GM18861 (cell line): Measurements from ENCODE around the gene RBMS3.

Experiments used
- ATAC-seq: cut with Tn5 transposase; IDR thresholded peaks from one replicate; pipeline ENCODE4 v1.9.1; 2021; ENCODE audit not compliant: unreplicated experiment

RBMS3 gene

GRCh38 chr3:29701326-29701983 lies 420.6 kb downstream of the RBMS3 start:
- ATAC-seq, result no peak

- no peak for ATAC-seq
Measured at GRCh38 chr3:29705906-29706844, 425.3 kb downstream of the RBMS3 start.

GRCh38 chr3:29708884-29709283 lies 428.0 kb downstream of the RBMS3 start:
- no peak for ATAC-seq

DNA sequence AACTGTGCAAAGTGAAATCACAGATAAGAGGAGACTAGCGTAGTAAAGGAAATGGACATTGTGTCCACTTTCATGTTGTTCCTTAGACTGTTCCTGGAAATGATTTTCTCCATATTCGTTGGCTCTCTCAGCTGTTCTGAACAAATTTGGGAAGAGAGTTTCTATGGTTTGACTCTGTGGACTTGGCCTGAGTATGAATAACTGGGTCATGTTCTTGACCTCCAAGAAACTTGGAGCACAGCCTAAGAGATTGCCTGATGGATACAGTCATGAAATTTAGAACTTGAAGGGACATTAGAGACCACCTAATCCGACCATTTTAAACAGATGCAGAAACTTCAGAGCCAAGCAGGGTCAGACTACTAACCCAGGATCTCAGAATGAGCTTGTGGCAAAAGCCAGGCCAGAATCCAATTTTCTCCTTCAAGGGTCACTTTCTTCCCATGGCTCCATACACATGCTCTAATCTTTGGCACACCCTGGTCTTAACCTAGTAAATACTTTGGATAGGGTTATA lies 430.4 kb downstream of the RBMS3 start:
- ATAC-seq, result no peak

DNA sequence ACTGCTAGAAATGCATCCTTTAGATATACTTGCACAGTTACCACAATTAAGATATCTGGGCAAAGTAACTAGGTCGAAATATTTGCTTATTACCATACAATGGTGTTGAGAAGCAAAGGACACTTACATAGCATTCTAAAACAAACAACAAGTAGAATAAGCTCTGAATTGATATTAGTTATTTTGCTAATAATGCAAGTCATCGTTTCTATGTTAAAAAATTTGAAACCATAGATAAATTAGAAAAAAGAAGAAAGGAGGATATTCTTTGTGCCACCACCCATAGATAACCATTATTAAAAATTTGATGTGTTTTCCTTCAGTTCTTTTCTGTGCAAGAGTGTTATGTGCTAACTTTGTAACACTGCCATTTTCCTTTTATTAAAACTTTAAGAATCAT lies 435.3 kb downstream of the RBMS3 start:
- no peak for ATAC-seq

DNA sequence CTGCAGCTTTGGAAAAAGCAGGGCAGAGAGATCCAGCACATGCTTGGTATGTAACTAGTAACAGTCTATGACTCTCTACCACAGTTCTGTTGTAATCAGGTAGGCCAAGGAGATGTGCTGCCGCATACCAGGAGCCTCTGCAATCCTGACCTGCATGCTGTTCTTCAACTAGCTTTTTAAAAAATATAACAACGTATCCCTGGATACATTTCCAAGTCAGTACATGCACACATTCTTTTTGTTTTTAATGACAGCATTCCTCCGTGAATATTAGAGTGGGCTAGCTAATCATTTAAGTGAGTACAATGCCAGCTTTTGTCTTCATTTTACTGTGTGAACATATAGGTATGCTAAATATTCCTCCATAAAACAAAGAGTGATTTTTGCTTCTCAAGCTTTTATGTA lies 437.8 kb downstream of the RBMS3 start:
- no peak for ATAC-seq

DNA sequence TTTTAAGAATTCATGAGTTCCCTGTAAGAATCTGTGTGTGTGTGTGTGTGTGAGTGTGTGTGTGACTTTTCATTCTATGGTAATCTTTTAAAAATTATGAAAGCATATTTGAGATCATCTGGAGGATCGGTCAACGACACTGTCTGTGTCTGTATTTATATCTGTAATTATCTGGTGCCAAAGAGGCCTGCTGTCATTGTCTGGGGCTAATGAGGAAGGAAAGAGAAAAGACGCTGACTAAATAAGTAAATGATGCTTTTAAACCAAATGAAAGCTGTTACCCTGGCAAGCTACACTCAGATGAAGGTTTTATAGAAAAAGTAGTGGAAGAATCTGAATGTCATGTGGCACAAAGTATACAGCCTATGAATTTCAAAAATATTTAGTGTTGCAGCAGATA lies 439.8 kb downstream of the RBMS3 start:
- ATAC-seq, result no peak

DNA sequence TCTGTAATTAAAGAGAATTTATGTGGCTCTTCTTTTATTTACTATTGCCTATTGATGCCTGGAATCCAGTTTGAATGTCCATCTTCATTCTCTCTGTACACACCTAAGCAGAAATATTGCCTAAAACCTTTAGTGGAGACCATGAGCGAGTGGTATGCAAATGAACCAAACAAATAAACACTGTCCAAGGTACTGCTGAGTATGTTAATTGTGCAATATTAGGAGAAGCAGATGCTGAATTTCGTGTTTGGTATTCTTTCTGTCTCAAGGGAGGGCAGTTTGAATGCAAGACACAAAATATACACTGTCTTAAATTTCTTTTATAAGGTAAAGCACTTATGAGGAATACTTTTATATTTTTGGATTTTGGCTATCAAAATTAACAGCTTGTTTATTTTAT lies 440.9 kb downstream of the RBMS3 start:
- no peak for ATAC-seq

GRCh38 chr3:29731050-29731449 lies 450.2 kb downstream of the RBMS3 start:
- no peak for ATAC-seq

GRCh38 chr3:29741231-29741630 lies 460.4 kb downstream of the RBMS3 start:
- ATAC-seq, result no peak

DNA sequence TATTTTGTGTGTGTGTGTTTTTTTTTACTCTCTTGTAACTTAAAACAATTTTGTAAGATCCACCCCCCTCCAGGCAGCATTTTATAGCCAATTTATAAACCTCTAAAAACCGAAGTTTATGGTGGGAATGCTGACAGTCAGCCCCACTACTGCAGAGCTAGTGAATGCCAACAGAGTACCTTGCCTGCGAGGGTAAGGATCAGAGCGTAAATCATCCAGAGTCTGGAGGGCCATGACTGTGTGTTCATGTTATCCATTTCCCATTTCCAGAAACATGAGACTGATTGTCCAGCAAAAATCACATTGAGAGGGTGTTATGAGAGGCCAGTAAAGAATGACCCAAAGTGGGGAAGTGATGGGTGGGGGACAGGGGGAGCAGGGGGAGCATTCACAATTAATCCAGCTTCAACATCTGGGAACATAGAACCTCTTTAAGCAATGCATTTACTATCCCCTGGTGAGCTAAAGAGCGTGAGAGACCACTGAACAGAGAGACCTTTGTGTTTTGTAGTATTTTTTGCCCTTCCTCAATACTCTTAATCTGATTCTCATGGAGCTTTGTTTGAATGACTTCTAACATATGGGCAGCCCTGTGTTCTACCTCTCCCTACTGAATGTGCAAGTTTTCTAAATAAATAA lies 464.5 kb downstream of the RBMS3 start:
- ATAC-seq, result no peak

DNA sequence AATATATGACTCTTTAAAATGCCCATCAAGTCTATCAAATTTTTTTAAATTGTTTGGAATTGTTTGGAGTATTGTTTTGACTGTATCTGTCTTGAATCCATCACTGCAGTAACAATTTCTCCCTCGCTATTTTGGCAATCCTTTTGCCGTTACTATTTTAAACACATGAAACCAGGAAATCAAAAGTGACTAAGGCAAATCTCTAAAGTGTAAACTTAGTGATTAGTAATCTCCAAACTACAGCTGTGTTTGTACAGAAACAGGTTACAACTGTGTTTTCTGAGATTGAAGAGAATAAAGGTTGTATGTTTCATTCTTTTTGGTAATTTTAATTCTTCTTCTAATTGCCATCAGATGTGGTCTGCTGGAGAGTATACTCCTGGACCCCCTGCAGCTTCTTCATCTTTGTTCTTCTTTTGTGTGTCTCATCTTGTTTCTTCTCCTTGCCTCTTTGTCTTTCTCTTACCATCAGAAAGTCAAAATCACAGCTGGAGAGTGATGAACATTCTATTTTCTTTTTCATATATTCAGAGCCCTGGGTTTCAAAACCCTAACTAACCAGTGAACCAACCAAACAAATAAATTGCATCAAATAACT lies 465.4 kb downstream of the RBMS3 start:
- ATAC-seq, result no peak

DNA sequence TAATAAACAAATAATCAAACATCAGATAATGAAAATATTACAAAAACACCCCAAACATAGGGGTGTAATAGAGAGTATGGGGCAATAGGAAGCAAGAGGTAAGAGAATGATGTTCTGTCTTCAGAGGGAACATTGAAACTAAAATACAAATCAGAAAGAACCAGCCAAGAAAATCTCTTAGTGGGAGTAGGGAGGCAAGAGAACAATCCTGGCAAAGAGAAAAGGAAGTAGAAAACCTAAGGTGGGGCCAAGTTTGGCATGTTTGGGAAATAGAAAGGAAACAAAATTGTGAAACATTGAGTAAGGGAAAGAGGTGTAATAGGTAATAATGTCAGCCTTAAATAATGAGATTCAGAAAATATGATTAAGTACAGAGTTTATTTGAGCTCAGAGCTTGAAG lies 467.1 kb downstream of the RBMS3 start:
- no peak for ATAC-seq

- no peak for ATAC-seq
Measured at GRCh38 chr3:29751647-29752314, 470.9 kb downstream of the RBMS3 start.

- ATAC-seq, result no peak
Measured at GRCh38 chr3:29754346-29754745, 473.5 kb downstream of the RBMS3 start.

- no peak for ATAC-seq
Measured at GRCh38 chr3:29755416-29755815, 474.5 kb downstream of the RBMS3 start.

DNA sequence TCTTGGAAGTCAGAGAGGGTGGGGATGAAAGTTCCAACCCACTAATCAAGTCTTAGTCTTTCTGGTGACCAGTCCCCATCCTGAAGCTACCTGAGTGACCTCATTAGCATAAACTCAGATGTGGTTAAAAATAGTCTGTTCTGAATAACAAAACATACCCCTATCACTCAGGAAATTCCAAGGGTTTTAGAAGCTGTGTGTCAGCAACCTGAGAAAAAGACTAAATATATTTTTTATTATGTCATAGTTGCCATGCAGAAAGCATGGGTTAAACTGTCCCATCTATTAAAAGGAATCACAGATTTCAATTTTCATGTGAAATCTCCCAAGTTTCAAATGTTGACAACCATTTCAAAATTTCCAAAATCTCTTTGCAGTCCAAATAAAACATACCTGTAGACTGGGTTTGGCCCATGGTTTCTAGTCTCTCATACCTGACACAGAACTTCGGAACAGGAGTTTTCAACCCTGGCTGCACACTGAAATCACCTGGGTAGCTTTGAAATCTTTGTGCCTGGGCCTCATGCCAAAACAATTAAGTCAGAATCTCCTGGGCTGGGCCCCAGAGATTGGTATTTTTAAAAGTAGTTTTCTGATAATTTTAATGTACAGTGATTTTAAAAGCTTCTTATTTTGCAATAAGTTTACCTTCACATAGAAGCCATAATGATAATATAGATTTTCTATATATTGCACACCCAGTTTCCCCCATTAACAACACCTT lies 476.3 kb downstream of the RBMS3 start:
- ATAC-seq, result no peak

DNA sequence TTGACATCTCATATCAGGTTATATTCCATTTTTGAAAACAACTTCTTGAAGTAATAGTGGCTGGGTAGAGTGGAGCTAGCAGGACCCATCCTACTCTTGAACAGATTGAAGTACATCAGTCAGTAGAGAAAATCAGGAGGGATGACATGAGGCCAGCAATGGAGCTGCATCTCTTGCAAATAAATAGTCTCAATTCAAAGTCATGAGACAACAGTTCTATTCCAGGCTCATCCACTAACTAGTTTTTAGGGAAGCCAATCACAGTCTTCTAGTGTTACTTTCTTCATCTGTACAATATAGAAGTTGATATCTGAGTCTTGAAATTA lies 477.2 kb downstream of the RBMS3 start:
- ATAC-seq, result no peak

DNA sequence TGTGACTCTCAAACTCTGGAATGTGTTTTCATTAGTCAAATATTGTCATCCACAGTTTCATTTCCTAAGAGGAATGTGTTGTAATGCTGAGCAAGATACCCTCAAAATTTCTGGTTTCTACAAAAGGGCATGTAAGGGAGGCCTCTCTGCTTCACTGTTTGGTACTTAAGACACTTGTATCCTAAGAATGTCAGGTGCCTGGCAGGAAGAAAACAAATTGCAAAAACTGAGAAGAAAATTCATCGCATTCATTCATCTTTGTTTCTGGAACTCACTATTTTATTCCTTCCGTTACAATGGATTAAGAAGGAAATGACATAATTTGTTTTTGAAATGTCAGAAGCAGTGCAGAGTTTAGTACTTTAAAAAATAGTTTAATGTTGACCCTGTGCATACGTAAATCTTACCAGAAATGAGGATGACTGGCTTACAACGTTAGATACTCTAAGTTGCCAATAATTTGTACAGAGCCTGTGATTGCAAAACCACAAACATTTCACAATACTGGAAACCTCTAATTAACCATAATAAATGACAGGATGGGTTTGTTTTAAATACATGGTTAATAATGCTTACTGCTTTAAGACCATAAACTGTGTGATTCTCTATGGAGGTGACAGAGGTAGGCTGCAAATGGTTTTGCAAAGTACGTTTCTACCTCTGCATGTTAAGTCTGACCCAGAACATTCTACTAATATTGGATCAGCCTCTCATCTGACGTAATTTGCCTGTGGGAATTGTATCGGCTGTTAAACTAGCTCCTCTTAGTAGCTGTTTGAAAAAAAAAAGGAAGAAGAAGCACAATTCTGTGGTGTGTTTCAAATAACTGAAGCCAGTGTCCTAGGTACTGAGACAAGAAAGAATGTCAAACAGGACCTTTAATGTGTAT lies 477.8 kb downstream of the RBMS3 start:
- ATAC-seq, result no peak
